LHCN-M2 (cell line): Measurements from ENCODE around the gene MIB1. TPM values are rescaled to one million over a fixed set of nuclear protein-coding genes. Genes with fewer than 3 reads are reported as not detected.

ENCODE experiments used
- DNase-seq: peaks from one replicate; pipeline ENCODE4 v3.0.0-alpha.2; 2012; ENCODE audit warnings: low read depth
- total RNA-seq: library from RNA; depleted of rRNA; stranded (reverse); fragments of >200 nt; gene quantifications from 2 replicates; pipeline ENCODE4 v1.2.3, GENCODE V29; 2014; rRNA removed

MIB1 gene
- total RNA-seq, 1 experiment from 2014 or later: 35.3 TPM

DNA sequence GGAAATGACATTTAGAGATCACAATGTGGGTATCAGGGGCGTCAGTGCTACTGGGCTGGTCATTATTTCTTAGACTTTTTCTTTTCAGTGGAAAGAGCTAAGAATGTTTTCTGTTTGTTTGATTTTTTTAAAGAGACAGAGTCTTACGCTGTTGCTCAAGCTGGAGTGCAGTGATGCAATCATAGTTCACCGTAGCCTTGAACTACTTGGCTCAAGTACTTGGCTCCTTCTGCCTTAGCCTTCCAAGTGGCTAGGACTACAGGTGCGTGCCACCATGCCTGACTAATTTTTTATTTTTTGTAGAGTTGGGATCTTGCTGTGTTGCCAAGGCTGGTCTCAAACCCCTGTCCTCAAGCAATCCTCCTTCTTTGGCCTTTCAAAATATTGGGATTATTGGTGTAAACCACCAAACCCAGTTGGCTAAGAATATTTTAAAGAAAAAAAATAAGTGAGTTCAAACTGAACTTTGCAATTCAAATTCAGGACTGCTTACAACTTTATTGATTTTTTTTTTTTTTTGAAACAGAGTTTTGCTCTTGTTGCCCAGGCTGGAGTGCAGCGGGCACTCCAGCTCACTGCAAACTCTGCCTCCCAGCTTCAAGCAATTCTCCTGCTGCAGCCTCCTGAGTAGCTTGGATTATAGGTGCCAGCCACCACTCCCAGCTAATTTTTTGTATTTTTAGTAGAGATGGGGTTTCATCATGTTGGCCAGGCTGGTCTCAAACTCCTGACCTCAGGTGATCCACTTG is 154.2 kb downstream of the MIB1 start:
- DNase-seq: no peak

GRCh38 chr18:21896732-21897336 is 156.2 kb downstream of the MIB1 start:
- no peak for DNase-seq

GRCh38 chr18:21897811-21898210 is 157.2 kb downstream of the MIB1 start:
- peak; percentile 40 for DNase-seq

DNA sequence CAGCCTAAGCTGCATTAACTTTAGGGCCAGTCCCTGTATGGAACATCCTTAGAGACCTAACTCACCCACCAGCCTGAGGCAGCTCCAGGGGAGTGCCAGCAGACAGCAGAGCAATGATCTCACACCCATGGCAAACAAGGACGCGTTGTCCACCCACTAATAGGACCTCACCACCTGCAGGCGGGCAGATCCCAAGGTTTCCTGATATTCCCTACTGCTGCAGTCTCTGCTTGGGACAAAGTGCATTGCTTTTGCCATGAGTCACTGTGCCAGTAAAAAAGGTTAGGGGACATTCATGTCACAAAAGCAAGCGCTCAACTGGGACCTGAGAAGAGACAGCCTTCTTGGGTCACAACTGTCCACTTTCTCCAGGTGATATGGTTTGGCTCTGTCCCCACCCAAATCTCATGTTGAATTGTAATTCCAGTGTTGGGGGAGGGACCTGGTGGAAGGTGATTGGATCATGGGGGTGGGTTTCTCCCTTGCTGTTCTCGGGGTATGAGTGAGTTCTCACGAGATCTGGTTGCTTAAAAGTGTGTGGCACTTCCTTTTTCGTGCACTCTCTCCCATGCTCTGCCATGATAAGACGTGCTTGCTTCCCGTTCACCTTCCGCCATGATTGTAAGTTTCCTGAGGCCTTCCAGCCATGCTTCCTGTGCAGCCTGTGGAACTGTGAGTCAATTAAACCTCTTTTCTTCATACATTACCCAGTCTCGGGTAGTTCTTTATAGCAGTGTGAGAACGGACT is 160.2 kb downstream of the MIB1 start:
- no peak for DNase-seq

DNA sequence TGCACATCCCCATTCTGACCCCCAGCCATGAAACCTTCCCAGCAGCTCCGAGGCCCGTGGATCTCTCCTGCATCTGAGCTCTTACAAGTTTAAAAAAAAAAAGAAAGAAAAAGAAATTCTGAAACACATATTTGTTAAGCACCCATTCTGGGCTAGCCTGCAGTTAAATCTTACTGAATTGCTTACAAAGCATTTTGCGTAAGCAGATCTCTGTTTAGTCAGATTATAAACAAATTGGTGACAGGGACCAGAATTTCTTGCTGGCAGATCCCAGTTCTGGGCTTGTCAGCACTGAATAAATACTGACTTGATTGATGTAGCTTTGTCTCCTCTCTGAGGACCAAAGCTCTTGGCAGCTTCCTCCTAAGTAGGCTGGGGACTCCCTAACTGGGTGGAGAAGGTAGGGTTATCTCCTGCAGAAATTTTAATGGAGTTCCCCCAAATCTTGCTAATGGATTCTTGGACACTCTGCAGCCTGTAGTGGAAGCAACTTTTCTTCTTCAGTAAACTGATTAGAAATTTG is 160.9 kb downstream of the MIB1 start:
- DNase-seq: no peak

DNA sequence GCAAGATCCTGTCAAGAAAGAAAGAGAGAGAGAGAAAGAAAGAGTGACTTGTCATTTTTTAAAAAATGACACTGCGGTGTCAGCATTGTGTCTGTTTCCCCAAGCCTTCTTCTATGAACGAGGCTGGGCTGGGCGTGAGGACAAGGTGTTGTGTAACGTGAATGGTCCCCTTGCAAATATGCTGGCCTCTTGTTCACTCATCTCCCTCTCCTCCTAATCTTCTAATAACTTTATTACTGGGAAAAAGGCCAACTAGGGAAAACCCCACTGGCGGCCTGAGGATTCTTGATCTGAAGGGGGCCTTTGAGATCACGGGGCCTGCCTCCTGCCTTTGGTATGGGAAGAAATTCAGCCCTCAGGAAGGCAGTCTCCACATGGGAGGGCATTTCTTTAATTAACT is 163.1 kb downstream of the MIB1 start:
- no peak for DNase-seq

DNA sequence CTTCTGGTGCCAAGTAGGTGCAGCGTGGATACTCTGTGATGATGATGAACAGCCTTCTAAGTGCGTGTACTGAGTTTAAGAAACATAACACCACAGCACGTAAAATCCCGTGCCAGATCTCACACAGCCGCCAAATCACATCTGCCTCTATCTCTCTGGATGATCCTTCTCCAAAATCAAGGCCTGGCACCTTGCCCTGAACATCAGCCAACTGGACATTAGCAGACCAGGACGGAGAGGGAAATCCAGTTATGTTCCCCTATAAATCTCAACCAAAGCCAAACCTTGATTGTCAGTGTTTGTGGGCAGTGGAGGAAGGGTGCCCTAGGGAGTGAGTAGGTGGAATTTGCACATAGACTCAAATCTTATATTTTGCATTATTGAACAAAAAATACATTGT is 164.3 kb downstream of the MIB1 start:
- DNase-seq: no peak

GRCh38 chr18:21907451-21907850 is 166.9 kb downstream of the MIB1 start:
- DNase-seq: no peak

DNA sequence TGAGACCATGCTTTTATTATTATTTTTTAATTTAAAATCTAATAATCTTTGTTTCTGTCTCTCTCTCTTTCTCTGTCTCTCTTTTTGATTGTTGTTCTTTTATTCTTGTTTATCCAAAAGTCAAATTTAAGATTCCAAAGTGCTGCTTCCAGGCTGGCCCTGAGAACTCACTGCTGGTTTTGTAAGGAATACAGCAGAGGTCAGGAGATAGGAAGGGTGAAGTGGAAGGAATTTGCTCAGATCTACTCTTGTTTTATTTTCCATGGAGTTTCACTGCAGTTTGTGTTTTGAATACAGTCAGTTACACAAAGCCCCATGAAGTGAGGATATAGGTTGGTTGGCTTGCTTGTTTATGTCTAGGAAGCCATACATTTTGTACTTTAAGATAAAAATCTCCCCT is 168.1 kb downstream of the MIB1 start:
- DNase-seq: no peak

DNA sequence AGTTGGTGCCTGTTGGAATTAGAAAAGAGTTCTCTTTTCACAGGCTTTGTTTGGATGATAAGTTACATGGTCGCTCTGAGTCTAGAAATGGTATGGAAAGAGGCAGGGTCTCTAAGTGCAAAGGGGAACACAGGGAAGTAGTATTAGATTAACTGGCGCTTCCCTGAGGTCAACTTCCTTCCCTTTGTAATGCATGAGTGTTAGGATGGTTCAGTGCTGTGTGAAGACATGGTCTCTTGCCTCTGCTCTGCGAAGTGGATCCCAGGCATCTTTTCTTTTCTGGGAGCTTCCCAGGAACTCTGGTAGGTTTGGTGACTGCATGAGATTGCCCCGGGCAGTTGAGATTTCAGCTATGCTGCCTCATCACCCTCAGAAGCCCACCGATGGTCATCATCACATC is 170.3 kb downstream of the MIB1 start:
- DNase-seq: no peak

DNA sequence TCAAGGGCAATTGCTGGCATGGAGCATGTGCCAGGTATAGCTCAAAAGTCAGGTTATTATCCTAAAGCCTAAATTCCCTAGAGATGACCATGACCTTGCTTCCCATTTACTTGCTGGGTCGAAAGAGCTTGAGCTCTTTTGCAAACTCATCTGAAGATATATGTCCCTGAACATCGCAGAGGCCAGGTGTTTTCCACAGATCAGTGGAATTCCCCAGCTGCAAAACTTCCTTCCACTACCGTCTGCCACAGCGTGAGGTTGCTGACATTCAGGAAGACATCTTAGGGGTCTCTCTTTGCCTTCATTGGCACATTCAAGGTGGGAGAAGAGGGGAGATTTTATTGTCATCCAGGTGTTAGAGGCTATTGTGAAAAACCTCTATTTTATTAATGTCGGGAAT is 171.0 kb downstream of the MIB1 start:
- DNase-seq: no peak

- DNase-seq: no peak
Measured at GRCh38 chr18:21912339-21913239, 172.0 kb downstream of the MIB1 start.

GRCh38 chr18:21914739-21915319 is 174.2 kb downstream of the MIB1 start:
- peak; percentile 38 for DNase-seq

DNA sequence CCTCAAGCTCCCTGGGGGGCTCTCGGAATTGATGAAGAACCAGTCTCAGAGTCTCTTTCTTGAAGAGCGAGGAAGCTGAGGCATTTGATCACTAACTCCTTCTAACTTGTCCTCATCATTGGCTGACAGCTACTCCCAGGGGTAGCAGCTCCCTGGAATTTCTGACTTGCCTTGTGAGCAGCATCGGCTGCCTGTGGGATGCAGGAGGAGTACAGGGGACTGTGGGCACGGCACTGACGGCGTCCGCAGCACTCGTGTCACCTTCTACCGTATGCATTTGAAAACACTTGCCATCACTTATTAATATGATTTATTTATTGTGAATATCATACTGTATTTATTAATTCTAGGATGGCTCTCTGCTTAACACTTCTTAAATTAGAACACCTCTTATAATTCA is 175.0 kb downstream of the MIB1 start:
- no peak for DNase-seq

GRCh38 chr18:21916594-21916993 is 176.0 kb downstream of the MIB1 start:
- DNase-seq: no peak

- DNase-seq: no peak
Measured at GRCh38 chr18:21918693-21919092, 178.1 kb downstream of the MIB1 start.

Other genes with a start within 250 kb of the MIB1 start
- 11.9 and 14.4 TPM in 2 replicates for gene ESCO1, start 140.1 kb upstream of the MIB1 start, total RNA-seq
- gene SNRPD1, start 128.5 kb upstream of the MIB1 start, total RNA-seq: 17.4 and 32.7 TPM in 2 replicates
- 6.2 and 8.6 TPM in 2 replicates for gene ABHD3, start 36.0 kb upstream of the MIB1 start, total RNA-seq